Renal cortex interstitium (tissue), 11 donors: ENCODE measurements around the gene PPID. TPM values are rescaled to one million over a fixed set of nuclear protein-coding genes. Genes with fewer than 3 reads are reported as not detected.
"Not testable (repeated sequence)": the region's sequence is repeated elsewhere in the genome, so short reads cannot be mapped to it uniquely, and the experiment has no call there.

Source experiments
- DNase-seq, 11 donors: peaks; one replicate each; pipeline ENCODE4 v3.0.0-alpha.2; 2013; ENCODE audit warnings: low read depth in 9 of 11, low spot score in 4 of 11; ENCODE audit errors: extremely low read depth in 1 of 11
- polyA plus RNA-seq, 3 donors: library from polyadenylated mRNA; unstranded; fragments of 120-200 nt; gene quantifications; one replicate each; pipeline ENCODE4 v1.2.1, GENCODE V29; 2013; ENCODE audit not compliant: insufficient read length in 3 of 3

Gene PPID
- polyA plus RNA-seq, 3 donors = 64.2 to 83.3 (median 67.2) TPM

- no peak for DNase-seq
Observed at GRCh38 chr4:158678767-158679166, 44.4 kb downstream of the PPID start.

DNA sequence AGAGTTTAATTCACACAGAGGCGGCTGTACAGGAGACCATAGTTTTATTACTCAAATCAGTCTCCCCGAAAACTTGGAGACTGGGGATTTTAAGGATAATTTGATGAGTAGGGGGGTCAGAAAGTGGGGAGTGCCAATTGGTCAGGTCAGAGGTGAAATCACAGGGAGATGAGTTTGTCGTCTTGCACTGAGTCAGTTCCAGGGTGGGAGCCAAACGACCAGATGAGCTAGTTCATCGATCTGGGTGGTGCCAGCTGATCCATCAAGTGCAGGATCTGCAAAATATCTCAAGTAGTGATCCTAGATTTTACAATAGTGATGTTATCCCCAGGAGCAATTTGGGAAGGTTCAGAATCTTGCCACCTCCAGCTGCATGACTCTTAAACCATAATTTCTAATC is 47.1 kb downstream of the PPID start:
- DNase-seq = no peak

GRCh38 chr4:158673633-158674032 is 49.6 kb downstream of the PPID start:
- DNase-seq = no peak

DNA sequence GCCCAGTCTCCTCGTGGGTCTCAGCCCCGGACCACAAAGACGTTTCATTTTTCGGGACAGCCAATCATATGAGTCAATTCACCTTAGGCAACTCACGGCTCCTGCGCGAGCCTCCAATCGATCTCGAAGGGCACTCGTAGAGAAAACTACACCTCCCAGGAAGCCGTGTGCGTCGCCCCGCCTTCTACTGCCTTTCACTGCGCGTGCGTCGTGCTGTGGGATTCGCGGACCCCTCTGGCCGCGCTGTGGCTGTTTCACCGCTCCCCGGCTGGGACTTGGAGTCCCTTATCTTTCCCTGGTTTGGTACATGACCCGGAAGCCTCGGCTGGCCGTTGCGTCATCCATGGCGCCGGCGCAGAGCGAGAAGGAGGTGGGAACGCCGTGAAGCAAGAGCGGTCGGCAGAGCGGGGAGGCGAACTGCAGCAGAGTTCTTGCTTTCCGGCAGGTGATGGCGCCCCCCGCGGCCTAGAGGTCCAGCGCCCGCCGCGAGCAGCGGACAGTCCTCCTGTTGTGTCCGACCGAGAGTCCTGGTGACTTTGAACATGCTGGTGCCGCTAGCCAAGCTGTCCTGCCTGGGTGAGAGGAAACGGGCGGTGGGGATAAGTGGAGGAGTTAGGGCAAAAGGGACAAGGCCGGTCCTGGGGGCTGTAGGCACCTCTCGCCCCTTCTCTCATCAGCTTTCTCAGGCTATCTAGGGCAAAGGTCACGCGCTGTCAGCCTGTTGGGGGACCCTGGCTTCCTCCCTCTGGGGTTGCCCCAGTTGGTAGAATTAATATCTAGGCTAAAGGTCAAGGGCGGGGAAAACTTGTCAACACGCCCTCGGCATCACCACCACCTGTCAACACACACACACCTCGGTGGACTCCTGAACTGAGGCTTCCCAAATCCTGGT is 51.0 kb downstream of the PPID start, which contains the start of gene ETFDH:
ETFDH (plus strand) TSS at position 382 of the 892 bp plus-strand sequence; CDS start at position 543, 161 bp downstream.
- DNase-seq = peak; percentile 95 to 99 (median 98)

GRCh38 chr4:158671665-158671914 is 51.6 kb downstream of the PPID start, which contains the start of gene C4orf46:
C4orf46 (minus strand) TSS chr4:158671887; CDS start chr4:158671801, 86 bp downstream.
- DNase-seq = no peak

GRCh38 chr4:158670975-158671664 is 52.1 kb downstream of the PPID start:
- DNase-seq = peak in 10 of 11 donors; percentile 55 to 73 (median 65)

DNA sequence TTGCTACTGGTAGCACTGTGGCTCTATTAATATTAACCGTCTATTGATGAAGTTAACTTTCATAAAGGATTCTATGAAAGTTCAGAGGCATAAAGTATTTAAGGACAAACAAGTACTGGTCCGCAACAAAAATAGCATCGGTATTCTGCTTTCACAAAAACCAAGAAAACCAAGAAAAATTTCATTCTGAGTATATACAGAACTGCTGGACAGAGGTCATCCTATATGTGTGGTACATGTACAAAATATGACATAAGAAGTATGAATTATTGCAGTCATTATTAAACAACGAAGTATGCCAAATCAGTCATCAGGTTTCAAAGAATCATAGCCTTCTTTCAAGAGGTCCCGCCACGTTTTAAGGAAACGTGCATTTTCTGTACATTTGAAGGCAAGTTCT is 53.9 kb downstream of the PPID start:
- no peak for DNase-seq

DNA sequence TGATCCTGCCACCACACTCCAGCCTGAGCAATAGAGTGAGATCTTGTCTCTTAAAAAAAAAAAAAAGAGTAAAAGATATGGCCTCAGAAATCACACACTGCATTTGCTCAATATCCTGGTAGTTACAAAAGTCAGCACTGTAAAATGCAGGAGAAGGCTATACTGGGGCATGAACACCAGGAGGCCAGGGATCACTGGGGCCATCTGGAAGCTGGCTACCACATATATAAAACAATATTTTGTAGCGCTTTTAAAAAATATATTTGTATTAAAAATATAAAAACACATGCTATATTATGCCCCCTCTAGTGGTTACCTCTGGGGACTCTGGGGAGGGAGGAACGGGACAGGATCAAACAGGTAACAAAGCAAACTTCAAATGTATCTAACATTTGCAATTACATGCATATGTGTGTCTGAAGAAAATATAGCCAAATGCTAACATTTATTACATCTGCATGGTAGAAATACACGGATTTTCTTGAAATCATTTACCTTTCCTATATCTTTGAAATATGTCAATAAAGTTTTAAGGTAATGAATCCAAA is 55.5 kb downstream of the PPID start:
- DNase-seq = no peak

GRCh38 chr4:158666892-158667291 is 56.3 kb downstream of the PPID start:
- no peak for DNase-seq

- DNase-seq = no peak
Observed at GRCh38 chr4:158664806-158665205, 58.4 kb downstream of the PPID start.

DNA sequence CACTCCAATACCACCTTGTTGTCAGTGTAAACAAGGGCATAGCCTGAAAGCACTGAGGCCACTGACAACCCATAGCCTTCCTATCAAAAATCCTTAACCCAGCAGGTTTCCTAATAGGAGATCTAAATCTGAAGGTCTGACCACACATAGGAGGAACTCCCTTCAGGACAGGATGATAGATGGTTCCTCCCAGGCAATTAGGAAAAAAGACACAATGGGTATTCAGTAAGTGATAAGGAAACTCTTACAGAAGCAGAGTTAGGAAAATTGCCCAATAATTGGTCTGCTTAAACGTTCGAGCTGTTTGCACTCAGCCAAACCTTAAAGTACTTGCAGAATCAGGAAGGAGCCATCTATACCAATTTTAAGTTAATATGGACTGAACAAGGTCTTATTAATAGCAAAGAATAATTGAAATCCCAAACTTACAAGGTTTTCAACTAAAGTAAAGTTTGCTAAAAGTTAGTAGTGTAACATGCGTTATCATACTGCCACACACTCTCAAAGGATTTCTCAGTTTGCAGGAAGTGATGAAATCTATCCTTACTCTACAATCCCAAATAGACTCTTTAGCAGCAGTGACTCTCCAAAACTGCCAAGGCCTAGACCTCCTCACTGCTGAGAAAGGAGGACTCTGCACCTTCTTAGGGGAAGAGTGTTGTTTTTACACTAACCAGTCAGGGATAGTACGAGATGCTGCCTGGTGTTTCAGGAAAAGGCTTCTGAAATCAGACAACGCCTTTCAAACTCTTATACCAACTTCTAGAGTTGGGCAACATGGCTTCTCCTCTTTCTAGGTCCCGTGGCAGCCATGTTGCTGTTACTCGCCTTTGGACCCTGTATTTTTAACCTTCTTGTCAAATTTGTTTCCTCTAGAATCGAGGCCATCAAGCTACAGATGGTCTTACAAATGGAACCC is 59.2 kb downstream of the PPID start:
- DNase-seq = not testable (repeated sequence)

GRCh38 chr4:158663255-158663654 is 59.9 kb downstream of the PPID start:
- DNase-seq = not testable (repeated sequence)

Other genes starting within 250 kb of the PPID start
- under 1 TPM in 2 of 3 donors, not detected in 1; 0.16 to 0.56 TPM for gene RXFP1, start 201.5 kb downstream of the PPID start, polyA plus RNA-seq
- 10 to 100 TPM; 18.2 to 23.8 (median 21.3) TPM for gene C4orf46, start 51.5 kb downstream of the PPID start, polyA plus RNA-seq
- gene ETFDH, start 51.1 kb downstream of the PPID start, polyA plus RNA-seq = 10 to 100 TPM; 29.3 to 35.6 (median 31.9) TPM
- gene FNIP2, start 45.6 kb upstream of the PPID start, polyA plus RNA-seq = 10 to 100 TPM; 43.2 to 52.6 (median 48.0) TPM